GM21423 (cell line): ENCODE data around the gene EEF1A2.

Source experiments
- ATAC-seq: cut with Tn5 transposase; IDR thresholded peaks from one replicate; pipeline ENCODE4 v1.9.1; 2021; ENCODE audit warnings: mild to moderate bottlenecking, moderate library complexity; ENCODE audit not compliant: unreplicated experiment

Gene EEF1A2

GRCh38 chr20:63471981-63472831 lies 26.7 kb downstream of the EEF1A2 start, which contains the start of gene KCNQ2:
Gene KCNQ2, minus strand, starts transcription at chr20:63472655. Its CDS starts 192 bp downstream, at chr20:63472463.
- ATAC-seq, result no peak

DNA sequence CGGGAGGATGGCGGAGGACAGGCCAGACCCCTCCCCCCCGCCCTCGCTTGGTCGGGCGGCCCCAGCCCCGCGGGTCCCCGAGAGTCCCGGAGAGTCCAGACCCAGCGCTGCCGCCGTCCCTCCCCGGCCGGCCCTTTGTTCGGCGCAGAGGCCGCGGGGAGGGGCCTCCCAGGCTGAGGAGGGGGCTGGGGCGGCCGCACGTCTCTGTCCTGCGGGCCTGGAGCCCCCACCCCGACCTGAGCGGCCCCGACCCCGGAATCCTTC lies 27.2 kb downstream of the EEF1A2 start:
- ATAC-seq, result no peak

- no peak for ATAC-seq
Observed at GRCh38 chr20:63471002-63471716, 27.7 kb downstream of the EEF1A2 start.

DNA sequence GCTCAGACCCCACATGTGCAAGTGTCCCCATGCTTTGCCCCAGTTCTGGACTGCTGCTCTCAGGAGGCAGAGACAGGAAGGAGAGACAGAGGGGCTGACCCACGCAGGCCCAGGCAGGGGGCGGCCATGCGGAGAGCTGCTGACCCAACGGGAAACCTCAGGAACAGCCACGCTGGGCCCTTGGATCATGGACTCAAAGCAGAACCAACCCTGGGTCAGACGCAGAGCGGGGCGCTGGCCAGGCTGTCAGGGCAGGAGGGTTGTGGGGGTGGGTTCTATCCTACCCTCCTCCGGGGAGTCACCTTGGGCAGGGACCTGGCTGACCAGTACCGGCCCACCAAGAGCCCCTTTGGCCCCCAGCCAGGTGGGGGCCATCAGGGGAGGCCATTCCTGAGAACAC lies 28.5 kb downstream of the EEF1A2 start:
- ATAC-seq, result no peak

- no peak for ATAC-seq
Observed at GRCh38 chr20:63469713-63470101, 29.2 kb downstream of the EEF1A2 start.

GRCh38 chr20:63469019-63469712 lies 29.7 kb downstream of the EEF1A2 start:
- no peak for ATAC-seq

- no peak for ATAC-seq
Observed at GRCh38 chr20:63468421-63468820, 30.5 kb downstream of the EEF1A2 start.

DNA sequence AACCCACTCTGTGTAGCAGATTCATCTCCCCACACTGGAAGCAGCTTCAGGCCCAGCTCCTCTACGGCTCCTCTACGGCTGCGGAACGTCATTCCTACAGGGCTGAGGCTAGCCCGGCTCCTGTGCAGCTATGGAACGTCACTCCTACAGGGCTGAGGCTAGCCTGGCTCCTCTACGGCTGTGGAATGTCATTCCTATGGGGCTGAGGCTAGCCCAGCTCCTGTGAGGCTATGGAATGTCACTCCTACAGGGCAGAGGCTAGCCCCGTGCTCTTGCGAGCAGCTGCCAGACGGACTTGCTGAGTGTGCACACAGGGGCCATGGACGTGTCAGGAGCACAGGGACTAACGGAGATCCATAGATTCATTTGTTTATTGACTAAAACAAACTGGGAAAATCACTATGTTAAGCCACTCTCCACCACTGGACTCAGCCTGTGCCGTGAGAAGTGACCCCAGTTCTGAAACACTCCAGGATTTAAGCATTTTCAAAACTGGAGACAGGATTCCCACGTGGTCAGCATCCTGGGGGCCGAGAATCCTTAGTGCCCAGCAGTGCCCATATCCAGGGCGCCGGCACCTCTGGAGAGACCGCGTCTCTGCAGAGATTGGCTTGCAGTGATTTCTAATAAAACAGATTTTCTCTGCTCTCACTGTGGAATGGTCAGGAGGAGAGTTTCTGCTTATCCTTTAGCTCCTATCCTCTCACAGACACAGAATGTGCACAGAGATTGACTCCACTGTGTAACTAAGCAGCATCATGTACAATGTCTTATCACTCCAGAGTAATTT lies 31.4 kb downstream of the EEF1A2 start:
- ATAC-seq, result no peak

DNA sequence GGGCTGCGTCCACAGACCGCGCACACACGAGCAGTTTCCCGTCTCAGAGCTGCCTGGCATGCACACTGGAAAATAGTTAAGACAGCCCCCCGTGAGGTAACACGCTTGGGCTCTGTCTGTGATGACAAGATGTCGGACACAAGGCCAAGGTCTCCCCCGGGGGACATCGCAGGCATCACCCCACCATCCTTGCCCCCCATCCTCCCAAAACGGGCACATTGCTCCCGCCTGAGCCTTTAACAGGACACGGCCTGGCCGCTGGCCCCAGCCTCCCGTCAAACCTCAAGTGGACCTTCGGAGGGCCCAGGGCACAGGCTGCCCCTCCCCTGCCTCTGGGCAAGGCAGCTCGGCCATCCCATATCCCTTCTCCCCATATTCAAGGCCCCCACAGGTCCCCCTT lies 32.0 kb downstream of the EEF1A2 start:
- no peak for ATAC-seq

DNA sequence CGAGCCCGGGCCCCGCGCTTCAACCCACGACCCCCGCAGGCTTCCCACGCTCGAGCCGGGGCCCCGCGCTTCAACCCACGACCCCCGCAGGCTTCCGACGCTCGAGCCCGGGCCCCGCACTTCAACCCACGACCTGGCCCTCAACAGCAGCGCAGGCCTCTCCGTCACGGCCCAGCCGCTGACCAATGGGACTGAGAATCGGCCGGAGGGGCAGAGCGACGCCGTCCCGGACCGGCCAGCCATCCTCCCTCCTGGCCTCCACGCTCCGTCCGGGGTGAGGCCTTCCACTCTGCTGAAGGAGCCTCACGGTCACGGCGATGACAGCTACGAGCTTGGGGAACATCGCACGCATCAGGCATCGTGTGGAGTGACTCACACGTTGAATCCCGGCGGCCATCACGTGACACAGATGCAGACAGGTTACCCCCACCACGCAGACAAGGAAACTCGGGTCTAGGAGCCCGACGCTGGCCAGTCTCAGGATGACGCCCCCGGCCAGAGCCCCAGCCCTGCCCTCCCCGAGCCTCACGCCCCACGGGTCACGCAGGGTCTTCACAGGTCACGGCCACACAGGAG lies 32.5 kb downstream of the EEF1A2 start:
- ATAC-seq, result no peak

- no peak for ATAC-seq
Observed at GRCh38 chr20:63465380-63466249, 33.3 kb downstream of the EEF1A2 start.

DNA sequence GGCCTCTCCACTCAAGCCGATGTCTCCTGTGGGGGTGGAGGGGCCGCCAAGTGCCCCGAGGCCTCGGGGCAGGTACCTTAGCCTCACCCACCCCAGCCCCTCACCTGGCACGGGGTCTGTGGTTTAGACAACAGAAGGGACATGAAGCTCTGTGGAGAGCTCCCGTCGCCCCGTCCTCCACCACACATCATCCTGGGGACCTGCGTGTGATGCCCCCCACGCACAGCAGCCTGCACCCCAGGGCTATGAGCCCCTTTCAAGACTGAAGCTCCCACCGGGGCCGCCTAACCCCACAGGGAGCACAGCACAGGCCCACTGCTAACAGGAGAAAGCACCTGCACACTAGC lies 34.6 kb downstream of the EEF1A2 start:
- ATAC-seq, result no peak

- ATAC-seq, result no peak
Observed at GRCh38 chr20:63463400-63464288, 35.2 kb downstream of the EEF1A2 start.

GRCh38 chr20:63462244-63462643 lies 36.6 kb downstream of the EEF1A2 start:
- ATAC-seq, result no peak

DNA sequence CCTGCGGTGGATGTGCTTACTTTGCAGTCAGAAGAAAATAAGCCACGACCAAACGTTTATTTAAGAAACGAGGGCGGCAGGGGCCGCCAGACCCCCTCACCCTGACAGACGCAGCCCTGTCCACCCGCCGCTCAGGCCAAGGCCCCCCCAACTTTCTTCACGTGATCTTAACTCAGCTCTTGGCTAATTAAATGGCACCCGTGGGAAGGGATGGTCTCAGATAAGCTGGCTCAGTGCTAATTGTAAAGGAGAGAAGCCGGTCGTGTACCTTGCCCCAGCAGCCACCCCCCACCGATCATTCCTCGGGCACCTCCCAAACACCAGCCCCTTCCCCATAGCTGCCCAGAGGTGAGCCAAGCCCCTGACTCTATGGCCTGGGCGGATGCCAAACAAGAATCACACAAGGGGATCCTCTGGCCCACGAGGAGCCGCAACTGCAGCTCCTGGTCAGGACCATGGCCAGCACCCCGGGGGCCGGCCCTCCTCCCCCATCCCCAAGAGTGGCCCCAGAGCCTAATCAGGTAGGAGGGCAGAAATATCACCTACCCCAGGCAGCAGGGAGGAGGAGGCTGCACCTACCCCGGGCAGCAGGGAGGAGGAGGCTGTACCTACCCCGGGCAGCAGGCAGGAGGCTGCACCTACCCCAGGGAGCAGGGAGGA lies 37.6 kb downstream of the EEF1A2 start:
- no peak for ATAC-seq

GRCh38 chr20:63459070-63459380 lies 39.9 kb downstream of the EEF1A2 start:
- no peak for ATAC-seq

- ATAC-seq, result no peak
Observed at GRCh38 chr20:63458170-63459069, 40.5 kb downstream of the EEF1A2 start.

DNA sequence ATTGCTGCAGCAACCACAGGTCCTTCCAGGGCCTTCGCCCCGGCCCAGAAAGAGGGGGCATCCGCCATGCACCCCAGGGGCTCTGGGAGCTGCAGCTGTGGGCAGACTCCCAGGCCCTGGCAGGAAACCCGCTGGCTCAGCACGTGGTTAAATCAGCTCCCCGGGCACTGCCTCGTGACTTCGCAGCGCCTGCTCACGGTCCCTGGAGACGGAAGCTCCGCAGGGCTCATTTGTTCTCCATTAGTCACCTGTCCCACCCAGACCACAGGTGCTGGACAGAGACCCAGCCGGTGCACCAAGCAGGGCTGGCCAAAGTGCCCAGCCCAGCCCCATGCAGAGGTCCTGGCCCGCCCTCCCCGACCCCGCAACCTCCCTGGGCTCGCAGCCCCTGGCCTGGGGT lies 41.1 kb downstream of the EEF1A2 start:
- no peak for ATAC-seq
